Measurements from ENCODE around the gene SERPINA1.
"Not testable (repeated sequence)": the region's sequence is repeated elsewhere in the genome, so short reads cannot be mapped to it uniquely, and the experiment has no call there.

SERPINA1 gene

GRCh38 chr14:94382716-94383596, 5.4 kb downstream of the SERPINA1 start:
- no peak for DNase-seq

GRCh38 chr14:94382099-94382715, 6.2 kb downstream of the SERPINA1 start:
- no peak for DNase-seq

DNA sequence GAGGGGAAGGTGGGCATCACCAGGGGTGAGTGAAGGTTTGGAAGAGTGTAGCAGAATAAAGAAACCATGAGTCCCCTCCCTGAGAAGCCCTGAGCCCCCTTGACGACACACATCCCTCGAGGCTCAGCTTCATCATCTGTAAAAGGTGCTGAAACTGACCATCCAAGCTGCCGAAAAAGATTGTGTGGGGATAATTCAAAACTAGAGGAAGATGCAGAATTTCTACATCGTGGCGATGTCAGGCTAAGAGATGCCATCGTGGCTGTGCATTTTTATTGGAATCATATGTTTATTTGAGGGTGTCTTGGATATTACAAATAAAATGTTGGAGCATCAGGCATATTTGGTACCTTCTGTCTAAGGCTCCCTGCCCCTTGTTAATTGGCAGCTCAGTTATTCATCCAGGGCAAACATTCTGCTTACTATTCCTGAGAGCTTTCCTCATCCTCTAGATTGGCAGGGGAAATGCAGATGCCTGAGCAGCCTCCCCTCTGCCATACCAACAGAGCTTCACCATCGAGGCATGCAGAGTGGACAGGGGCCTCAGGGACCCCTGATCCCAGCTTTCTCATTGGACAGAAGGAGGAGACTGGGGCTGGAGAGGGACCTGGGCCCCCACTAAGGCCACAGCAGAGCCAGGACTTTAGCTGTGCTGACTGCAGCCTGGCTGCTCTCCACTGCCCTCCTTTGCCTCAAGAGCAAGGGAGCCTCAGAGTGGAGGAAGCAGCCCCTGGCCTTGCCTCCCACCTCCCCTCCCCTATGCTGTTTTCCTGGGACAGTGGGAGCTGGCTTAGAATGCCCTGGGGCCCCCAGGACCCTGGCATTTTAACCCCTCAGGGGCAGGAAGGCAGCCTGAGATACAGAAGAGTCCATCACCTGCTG, 7.0 kb downstream of the SERPINA1 start:
- no peak for DNase-seq

GRCh38 chr14:94380225-94381148, 7.9 kb downstream of the SERPINA1 start:
- no peak for DNase-seq

GRCh38 chr14:94379291-94380224, 8.8 kb downstream of the SERPINA1 start:
- DNase-seq = no peak

- no peak for DNase-seq
Observed at GRCh38 chr14:94378527-94379290, 9.7 kb downstream of the SERPINA1 start.

DNA sequence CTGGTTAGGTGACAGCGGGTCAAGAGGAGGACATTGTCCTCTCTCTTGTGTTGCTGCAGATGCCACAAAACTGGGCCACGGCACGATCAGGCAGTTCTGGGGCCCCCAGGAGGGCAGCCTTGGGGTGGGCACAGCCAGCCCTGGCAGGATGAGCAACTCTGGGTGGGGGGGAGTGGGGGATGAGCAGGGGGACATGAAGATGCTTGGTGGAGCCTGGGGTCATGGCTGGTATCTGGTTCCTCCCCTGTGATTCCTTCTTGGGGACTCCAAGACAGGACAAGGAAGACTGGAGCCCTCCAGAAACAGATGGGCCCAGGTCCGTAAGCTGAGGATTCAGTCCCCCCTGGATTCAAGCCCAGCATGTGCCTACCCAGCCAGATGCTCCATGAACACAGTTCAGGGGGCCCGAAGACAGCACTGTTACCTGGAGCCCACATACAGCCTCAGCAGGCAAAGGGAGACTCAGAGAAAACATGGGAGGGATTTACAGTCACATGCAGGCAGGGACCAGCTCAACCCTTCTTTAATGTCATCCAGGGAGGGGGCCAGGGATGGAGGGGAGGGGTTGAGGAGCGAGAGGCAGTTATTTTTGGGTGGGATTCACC, 10.4 kb downstream of the SERPINA1 start:
- no peak for DNase-seq

DNA sequence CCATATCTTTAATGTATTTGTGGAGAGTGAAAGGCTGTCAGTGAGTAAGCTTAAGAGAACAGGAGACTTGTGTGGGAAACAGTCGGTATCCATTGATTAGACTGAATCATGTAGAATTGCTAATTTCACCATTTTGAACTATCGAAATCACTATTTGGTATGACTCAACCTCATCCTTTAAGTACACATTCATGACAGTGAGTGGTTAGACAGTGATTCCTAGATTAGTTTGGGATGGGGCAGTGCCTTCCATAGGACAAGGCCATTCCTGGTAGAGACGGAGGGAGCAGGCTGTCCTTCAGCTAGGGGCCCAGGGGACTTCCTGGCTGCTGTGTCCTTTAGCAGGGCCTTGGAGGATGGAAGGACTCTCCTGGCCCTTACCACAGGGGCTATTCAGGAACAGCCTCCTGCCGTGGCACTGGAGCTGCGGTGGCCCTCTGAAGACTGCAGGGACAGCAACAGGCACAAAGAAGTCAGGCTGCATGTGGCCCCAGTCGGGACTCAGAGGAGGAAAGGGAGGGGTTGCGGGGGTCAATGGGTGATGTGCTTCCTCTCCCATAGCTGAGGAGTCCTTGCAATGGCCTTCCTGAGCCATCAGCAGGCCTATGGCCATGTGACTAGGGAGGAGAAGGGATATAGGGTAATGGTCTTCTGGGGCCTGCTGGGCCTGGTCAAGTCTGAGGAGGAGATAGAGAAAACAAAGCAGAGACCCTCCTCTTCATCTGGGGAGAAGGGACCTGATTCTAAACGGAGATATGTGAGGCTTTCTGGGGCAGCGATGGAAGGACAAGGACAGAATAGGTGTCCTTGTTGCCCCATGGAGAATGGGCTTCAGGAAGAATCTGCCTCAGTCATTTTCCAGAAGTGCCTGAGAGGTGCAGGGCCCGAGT, 11.2 kb downstream of the SERPINA1 start:
- no peak for DNase-seq

DNA sequence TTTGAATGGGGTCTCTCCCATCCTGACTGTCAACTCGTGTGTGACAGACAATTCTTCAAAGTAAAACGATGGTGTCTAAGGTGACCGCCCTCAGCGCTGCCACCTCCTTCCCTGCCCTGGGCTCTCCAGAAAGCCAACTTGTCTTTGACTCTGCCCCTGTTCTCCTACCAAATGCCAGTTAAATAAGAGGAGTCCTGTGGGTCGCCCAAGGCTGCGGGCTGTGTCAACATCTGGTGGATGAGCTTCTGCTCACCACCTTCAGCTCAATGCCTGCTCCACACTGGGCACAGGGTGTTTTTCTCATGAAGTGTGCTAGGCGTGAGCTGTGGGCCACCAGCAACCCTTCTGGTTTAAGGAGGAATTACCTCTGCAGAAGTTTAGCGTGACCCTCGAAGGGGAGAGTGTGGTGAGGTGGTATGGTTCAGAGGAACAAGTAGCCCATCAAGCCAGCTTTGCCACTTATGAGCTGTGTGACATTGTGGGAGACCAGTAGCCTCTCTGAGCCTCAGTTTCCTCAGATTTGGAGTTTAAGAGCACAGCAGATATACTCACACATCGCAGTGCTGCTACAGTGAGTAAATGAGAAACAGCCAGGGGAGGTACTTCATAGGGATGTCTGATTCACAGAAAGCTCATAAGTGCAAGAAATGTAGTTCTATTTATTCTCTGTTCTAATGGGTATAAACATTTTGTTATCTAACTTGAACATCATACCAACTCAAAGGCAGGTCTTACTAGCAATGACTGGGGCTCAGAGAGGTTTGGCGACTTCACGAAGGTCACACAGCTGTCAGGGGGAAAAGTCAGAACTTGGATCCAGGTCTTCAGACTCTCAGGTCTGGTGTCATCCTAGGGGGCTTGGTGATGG, 12.1 kb downstream of the SERPINA1 start:
- DNase-seq = no peak

DNA sequence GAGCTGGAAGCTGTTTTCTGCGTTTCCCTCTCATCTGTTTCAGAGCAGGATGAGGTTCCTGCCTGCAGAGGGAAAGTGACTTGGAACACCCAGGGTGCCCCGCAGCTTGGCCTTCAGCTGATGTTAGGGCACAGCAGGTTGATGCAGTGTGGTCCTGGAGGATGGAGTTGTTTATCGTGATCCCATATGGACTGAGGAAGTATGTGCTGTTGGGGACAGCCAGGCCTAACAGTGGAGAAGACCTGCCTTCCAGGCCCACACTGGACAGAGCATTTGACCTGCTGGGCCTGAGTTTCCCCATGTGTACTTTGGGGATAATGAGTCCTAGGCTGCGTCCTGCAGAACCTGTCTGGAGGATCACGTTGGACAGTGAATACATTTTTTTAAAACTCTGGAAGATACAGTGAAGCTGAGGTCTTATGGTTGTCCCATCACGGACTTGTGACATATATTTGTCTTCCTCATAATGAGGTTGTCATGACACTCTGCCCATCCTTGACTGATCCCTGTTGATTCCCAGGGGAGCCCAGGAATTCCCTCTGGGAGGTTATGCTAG, 12.8 kb downstream of the SERPINA1 start:
- no peak for DNase-seq

DNA sequence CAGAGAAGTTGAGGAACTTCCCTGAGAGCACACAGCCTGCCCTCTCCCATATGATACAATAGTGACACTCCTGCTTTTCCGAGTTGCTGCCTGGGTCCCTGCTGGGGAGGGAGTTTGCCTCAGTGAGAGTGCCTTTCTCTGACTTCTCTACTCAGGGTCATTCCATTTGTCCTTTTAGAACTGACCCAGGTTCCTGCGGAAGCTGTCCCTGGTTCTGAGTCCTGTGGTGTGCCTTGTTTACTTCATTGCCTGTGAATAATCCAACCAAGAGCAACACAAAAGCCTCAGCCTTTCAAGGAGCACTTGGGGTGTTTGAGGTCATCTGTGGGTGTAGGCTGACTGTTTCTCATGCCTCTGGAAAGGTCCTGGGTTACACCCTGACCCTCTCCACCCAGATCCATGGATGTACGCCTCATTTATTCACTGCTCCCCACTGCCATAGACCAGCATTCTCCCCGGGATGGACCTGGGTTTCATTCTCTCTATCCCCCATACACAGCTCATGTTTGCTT, 13.6 kb downstream of the SERPINA1 start:
- no peak for DNase-seq

- no peak for DNase-seq
Observed at GRCh38 chr14:94374116-94374515, 14.3 kb downstream of the SERPINA1 start.

DNA sequence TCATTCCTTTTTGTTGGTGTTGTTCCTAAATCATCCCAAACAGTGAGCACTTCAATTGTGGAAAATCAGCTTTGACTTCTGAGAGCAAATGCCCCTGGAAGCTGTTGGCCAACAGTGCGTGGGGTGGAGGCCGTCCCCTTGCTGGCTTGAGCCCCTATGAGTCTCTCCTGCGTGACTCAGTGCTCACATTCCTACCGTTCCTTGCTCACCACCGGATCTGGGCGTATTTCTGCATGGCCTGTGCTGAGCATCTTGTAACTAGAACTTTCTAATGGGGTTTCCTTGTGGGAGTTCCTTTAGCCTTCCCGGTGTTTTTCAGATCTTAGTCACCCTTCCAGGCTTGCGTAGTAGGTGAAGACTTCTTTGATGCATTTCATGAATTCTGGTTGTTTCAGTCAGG, 14.7 kb downstream of the SERPINA1 start:
- DNase-seq = no peak

- DNase-seq = no peak
Observed at GRCh38 chr14:94372021-94372605, 16.3 kb downstream of the SERPINA1 start.

DNA sequence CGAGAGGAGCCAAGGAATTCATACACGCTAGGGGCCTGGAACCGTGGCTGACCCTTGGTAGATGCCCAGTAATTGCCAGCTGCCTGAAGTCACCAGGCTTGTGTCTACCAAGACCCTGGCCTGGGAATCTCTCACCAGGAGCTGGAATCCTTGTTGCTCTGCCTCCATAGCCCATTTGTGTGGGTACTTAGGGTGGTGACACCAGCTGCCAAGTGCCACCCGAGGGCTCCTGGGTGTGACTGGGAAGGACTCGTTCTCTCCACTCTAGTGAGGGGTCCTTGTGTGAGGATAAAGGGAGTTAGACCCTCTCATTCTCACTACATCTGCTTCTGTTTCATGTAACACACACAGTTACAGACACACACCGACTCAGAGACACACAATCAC, 17.9 kb downstream of the SERPINA1 start:
- DNase-seq = no peak

- DNase-seq = not testable (repeated sequence)
Observed at GRCh38 chr14:94369766-94370523, 18.5 kb downstream of the SERPINA1 start.

Measured in bone marrow (tissue), 2 donors.